ENCODE measurements around the gene SELENON. TPM values are rescaled to one million over a fixed set of nuclear protein-coding genes. Genes with fewer than 3 reads are reported as not detected.
A peak's percentile ranks its signal among the peaks of the same experiment; 100 is the strongest.

Gene SELENON
- total and polyA plus RNA-seq, 10 donors: 9.7 to 80.9 (median 56.7) TPM

GRCh38 chr1:25793585-25794170, 6.3 kb upstream of the SELENON start:
- no peaks in the 10 kb centered on the region for H3K27me3 ChIP-seq (replicated peaks in 1 of 7)
- H3K4me1 ChIP-seq: peaks cover 5 to 34% (median 14%) of the 10 kb centered on the region in 6 donors
- H3K27ac ChIP-seq: peak overlapping the region in 5 of 8 donors; percentile 11 to 42 (median 16)
- 61 to 84% (median 66%) methylated on average over 7 of the region's 7 CpGs for WGBS, 5 donors
- H3K36me3 ChIP-seq: peaks cover 0 to 9% (median 0%) of the 10 kb centered on the region in 6 donors
- TF ChIP-seq POLR2AphosphoS5 (IDR thresholded peaks at IDR 0.05) (no peak), POLR2A (IDR thresholded peaks at IDR 0.05) (no peak)
- TF ChIP-seq, protein P1, sequence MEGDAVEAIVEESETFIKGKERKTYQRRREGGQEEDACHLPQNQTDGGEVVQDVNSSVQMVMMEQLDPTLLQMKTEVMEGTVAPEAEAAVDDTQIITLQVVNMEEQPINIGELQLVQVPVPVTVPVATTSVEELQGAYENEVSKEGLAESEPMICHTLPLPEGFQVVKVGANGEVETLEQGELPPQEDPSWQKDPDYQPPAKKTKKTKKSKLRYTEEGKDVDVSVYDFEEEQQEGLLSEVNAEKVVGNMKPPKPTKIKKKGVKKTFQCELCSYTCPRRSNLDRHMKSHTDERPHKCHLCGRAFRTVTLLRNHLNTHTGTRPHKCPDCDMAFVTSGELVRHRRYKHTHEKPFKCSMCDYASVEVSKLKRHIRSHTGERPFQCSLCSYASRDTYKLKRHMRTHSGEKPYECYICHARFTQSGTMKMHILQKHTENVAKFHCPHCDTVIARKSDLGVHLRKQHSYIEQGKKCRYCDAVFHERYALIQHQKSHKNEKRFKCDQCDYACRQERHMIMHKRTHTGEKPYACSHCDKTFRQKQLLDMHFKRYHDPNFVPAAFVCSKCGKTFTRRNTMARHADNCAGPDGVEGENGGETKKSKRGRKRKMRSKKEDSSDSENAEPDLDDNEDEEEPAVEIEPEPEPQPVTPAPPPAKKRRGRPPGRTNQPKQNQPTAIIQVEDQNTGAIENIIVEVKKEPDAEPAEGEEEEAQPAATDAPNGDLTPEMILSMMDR (IDR thresholded peaks at IDR 0.05 in 8 of 11, conservative IDR thresholded peaks at IDR 0.05 in 3 of 11): no peak
- DNase-seq: no peak
- intact Hi-C loops (cut with DNase I; ENCODE audit: low total_unique reads): no loop called here
- no peaks in the 10 kb centered on the region for H3K9me3 ChIP-seq
- H3K4me3 ChIP-seq: no peak overlapping the region

GRCh38 chr1:25794325-25794724, 5.7 kb upstream of the SELENON start:
- H3K27ac ChIP-seq: peak overlapping the region in 5 of 8 donors; percentile 11 to 42 (median 16)
- H3K27me3 ChIP-seq (replicated peaks in 1 of 7): no peaks in the 10 kb centered on the region
- no peak overlapping the region for H3K4me3 ChIP-seq
- H3K4me1 ChIP-seq: peaks cover 6 to 39% (median 19%) of the 10 kb centered on the region in 6 donors
- TF ChIP-seq POLR2A (IDR thresholded peaks at IDR 0.05) (no peak), POLR2AphosphoS5 (IDR thresholded peaks at IDR 0.05) (peak in 1 of 3 donors; percentile 33)
- intact Hi-C loops (cut with DNase I; ENCODE audit: low total_unique reads): no loop called here
- 64 to 80% (median 71%) methylated on average over 8 of the region's 8 CpGs for WGBS, 5 donors
- no peaks in the 10 kb centered on the region for H3K9me3 ChIP-seq
- no peak for DNase-seq
- peaks cover 0 to 4% (median 0%) of the 10 kb centered on the region in 6 donors for H3K36me3 ChIP-seq

GRCh38 chr1:25795211-25795610, 4.8 kb upstream of the SELENON start:
- WGBS, 5 donors: 75 to 94% (median 88%) methylated on average over 2 of the region's 2 CpGs
- no peak overlapping the region for H3K4me3 ChIP-seq
- H3K9me3 ChIP-seq: no peaks in the 10 kb centered on the region
- peaks cover 9 to 45% (median 24%) of the 10 kb centered on the region in 6 donors for H3K4me1 ChIP-seq
- DNase-seq: no peak
- peaks cover 0 to 4% (median 0%) of the 10 kb centered on the region in 6 donors for H3K36me3 ChIP-seq
- H3K27ac ChIP-seq: no peak overlapping the region
- TF ChIP-seq, protein P1 (IDR thresholded peaks at IDR 0.05 in 8 of 11, conservative IDR thresholded peaks at IDR 0.05 in 3 of 11): no peak
- no peak for TF ChIP-seq POLR2A (IDR thresholded peaks at IDR 0.05)
- no peak for TF ChIP-seq POLR2AphosphoS5 (IDR thresholded peaks at IDR 0.05)
- intact Hi-C loops (cut with DNase I; ENCODE audit: low total_unique reads): loop anchor here (5.0 kb wide), 1 partner anchor 293 kb away; no protein-coding TSS in a partner anchor
- no peaks in the 10 kb centered on the region for H3K27me3 ChIP-seq (replicated peaks in 1 of 7)

- Histone ChIP-seq H3K27ac (peak overlapping the region in 6 of 8 donors; percentile 24 to 59 (median 38)), H3K4me3 (no peak overlapping the region), H3K36me3 (peaks cover 0 to 3% (median 0%) of the 10 kb centered on the region in 6 donors), H3K9me3 (no peaks in the 10 kb centered on the region), H3K4me1 (peaks cover 15 to 53% (median 32%) of the 10 kb centered on the region in 6 donors), H3K27me3 (replicated peaks in 1 of 7) (no peaks in the 10 kb centered on the region)
- TF ChIP-seq, protein P1 (IDR thresholded peaks at IDR 0.05 in 8 of 11, conservative IDR thresholded peaks at IDR 0.05 in 3 of 11): no peak
- TF ChIP-seq POLR2A (IDR thresholded peaks at IDR 0.05) (no peak), POLR2AphosphoS5 (IDR thresholded peaks at IDR 0.05) (no peak)
- intact Hi-C loops (cut with DNase I; ENCODE audit: low total_unique reads): loop anchor here (5.0 kb wide), 1 partner anchor 294 kb away; no protein-coding TSS in a partner anchor
- DNase-seq: no peak
- 70 to 74% (median 71%) methylated on average over 22 of the region's 22 CpGs for WGBS, 5 donors
Measured at GRCh38 chr1:25795946-25796810, 3.8 kb upstream of the SELENON start.
